ES-I3 (cell line): Measurements from ENCODE around the gene ERFE.
"Not testable (repeated sequence)": the region's sequence is repeated elsewhere in the genome, so short reads cannot be mapped to it uniquely, and the experiment has no call there.

Source experiments
- H3K36me3 ChIP-seq: 2 replicates; pipeline ENCODE4 v1.6.1; 2013; ENCODE audit warnings: mild to moderate bottlenecking, low read length, control low read depth, moderate library complexity; ENCODE audit not compliant: insufficient read depth
- H3K4me1 ChIP-seq: 2 replicates; pipeline ENCODE4 v1.6.1; 2013; ENCODE audit warnings: mild to moderate bottlenecking, control low read depth, low read length; ENCODE audit not compliant: insufficient read depth
- H3K9ac ChIP-seq: 2 replicates; pipeline ENCODE4 v1.6.1; 2013; ENCODE audit warnings: low read depth, mild to moderate bottlenecking, low read length, moderate library complexity
- H3K9me3 ChIP-seq: 2 replicates; pipeline ENCODE4 v1.6.1; 2013; ENCODE audit warnings: mild to moderate bottlenecking, low read length, moderate library complexity; ENCODE audit not compliant: control insufficient read depth, insufficient read depth

ERFE gene, protein sequence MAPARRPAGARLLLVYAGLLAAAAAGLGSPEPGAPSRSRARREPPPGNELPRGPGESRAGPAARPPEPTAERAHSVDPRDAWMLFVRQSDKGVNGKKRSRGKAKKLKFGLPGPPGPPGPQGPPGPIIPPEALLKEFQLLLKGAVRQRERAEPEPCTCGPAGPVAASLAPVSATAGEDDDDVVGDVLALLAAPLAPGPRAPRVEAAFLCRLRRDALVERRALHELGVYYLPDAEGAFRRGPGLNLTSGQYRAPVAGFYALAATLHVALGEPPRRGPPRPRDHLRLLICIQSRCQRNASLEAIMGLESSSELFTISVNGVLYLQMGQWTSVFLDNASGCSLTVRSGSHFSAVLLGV

GRCh38 chr2:238158509-238159070 lies at the start of gene ERFE:
Gene ERFE, plus strand, starts transcription at chr2:238158970. Its CDS starts 38 bp downstream, at chr2:238159008.
- Histone ChIP-seq H3K9ac (peak within 1 kb of the TSS; percentile 54), H3K4me1 (peaks cover 3% of the 10 kb centered on the region; the same call in 1 of the 2 replicates), H3K36me3 (no peaks in the 10 kb centered on the region), H3K9me3 (peaks cover 5% of the 10 kb centered on the region; the same call in 1 of the 2 replicates)

DNA sequence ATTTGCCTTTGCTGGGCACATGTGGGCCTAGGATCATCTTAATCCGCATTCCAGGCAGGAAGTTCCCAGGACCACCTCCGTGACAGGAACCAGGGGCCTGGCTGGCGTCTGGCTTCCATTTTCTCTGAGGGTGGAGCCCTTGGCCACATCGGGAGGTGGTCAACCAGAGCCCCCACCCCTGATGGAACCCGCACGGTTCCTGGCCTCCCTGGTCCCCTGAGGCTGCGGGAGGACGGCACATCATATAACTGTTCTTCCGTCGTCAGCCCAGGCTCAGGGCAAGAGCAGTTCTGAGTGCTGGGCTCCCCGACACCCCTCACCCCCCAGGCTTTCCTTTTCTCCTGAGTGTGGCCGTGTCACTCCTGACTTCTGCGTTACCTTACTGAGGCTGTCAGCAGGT lies 45.2 kb upstream of the ERFE start:
- peaks cover under 1% of the 10 kb centered on the region; the same call in 1 of the 2 replicates for H3K4me1 ChIP-seq
- H3K9me3 ChIP-seq = peaks cover 2% of the 10 kb centered on the region; the same call in 1 of the 2 replicates
- H3K36me3 ChIP-seq = no peaks in the 10 kb centered on the region
- no peak overlapping the region for H3K9ac ChIP-seq

DNA sequence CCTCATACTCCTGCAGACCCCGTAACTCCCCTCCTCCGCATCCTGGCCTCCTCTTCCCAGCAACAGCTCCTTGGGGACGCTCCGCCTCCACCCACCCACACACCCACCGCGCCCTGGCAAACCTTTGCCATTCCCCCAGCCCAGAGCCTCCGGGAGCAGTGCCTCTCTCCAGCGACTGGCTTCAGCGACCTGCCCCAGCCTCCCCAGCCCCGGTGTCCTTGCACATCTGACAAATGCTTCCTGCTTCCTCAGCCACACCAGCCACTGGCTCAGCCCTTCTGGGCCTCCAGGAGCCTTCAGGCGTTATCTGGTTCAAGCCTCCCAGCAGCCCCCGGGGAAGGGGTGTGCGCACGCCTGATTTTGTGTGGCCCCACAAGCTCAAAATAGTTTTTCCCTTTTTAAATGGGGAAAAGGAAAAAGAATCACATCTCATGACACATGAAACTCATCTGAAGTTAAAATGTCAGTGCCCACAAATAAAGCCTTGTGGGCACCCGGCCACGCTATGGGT lies 44.4 kb upstream of the ERFE start:
- Histone ChIP-seq H3K36me3 (no peaks in the 10 kb centered on the region), H3K9me3 (peaks cover 2% of the 10 kb centered on the region; the same call in 1 of the 2 replicates), H3K4me1 (no peaks in the 10 kb centered on the region), H3K9ac (no peak overlapping the region)

DNA sequence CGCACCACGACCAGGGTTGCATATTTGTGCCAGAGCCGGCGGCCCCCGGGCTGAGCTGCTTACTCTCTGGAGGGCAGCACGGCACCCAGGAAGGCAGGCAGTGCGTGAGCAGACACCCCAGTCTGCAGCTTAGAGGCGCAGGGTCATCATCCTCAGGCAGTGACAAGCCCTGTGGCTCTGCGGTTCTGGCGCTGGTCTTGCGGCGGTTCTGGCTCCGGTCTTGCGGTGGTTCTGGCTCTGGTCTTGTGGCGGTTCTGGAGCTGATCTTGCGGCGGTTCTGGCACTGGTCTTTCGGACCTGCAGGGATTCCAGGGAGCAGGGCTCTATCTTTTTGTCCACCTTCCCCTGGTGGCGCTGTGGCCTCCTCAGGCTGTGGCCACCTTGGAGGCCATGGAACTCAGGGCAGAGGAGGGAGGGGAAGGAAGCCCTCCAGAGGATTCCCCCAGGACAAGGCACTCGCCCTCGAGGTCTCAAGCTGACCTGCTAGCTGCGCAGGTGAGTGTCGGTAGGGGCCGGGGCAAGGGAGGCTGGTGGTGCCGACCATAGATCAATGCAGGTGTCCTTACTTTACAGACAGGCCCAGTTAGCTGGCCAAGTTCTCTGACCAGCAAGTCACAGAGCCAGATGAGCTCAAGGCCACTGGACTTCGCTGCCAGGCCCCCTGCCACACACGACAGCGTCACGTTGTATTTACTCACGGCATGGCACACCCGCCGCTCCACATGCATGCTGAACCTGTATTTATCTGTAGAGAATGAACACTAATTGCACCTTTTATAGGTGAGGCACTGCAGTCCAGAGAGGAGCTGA lies 43.7 kb upstream of the ERFE start:
- Histone ChIP-seq H3K36me3 (no peaks in the 10 kb centered on the region), H3K9me3 (peaks cover 2% of the 10 kb centered on the region; the same call in 1 of the 2 replicates), H3K4me1 (no peaks in the 10 kb centered on the region), H3K9ac (no peak overlapping the region)

GRCh38 chr2:238115709-238116108 lies 43.1 kb upstream of the ERFE start:
- not testable (repeated sequence) for H3K36me3 ChIP-seq, H3K4me1 ChIP-seq, H3K9me3 ChIP-seq, H3K9ac ChIP-seq

GRCh38 chr2:238116298-238117198 lies 42.2 kb upstream of the ERFE start:
- Histone ChIP-seq H3K4me1 (no peaks in the 10 kb centered on the region), H3K36me3 (no peaks in the 10 kb centered on the region), H3K9me3 (peaks cover 2% of the 10 kb centered on the region; the same call in 1 of the 2 replicates), H3K9ac (no peak overlapping the region)

DNA sequence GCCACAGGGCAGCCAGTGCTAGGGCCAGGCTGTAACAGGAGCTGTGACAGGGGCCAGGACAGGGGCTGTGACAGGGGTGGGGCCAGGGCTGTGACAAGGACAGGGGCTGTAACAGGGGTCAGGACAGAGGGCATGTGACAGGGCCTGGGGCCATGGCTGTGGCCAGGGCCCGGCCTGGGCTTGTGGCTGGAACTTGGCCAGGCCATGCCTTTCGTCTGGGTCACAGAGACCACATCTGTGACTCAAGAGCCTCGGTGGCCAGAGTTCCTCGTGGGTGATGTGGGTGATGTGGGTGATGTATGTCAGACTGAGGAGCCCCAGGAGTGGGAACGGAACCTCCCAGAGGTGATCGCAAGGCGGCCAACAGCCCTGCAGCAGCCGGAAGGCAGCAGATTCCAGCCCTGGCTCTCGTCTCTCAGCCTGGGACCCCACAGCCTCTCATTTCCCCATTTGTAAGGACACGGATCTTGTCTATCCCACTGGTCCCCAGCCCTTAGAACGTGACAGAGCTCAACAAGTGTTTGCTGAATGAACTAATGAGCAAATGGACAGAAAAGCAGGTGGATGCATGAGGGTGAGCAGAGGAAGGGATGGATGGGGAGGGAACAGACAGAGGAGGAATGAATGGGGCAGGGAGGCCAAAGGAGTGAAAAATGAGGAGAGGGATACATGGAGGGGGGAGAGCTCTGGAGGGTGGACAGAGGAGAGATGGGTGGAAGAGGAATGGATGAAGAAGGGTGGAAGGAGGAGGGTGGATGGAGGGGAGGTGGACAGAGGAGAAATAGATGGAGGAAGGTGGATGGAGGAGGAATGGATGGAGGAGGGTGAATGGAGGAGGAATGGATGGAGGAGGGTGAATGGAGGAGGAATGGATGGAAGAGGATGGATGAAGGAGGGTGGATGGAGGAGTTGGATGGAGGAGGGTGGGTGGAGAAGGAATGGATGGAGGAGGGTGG lies 41.3 kb upstream of the ERFE start:
- no peaks in the 10 kb centered on the region for H3K4me1 ChIP-seq

GRCh38 chr2:238119756-238120462 lies 38.9 kb upstream of the ERFE start:
- Histone ChIP-seq H3K4me1 (no peaks in the 10 kb centered on the region), H3K9me3 (no peaks in the 10 kb centered on the region), H3K36me3 (no peaks in the 10 kb centered on the region), H3K9ac (no peak overlapping the region)

More for the DNA sequence above, 41.3 kb upstream of the ERFE start:
- H3K9ac ChIP-seq = no peak overlapping the region
- no peaks in the 10 kb centered on the region for H3K36me3 ChIP-seq
- peaks cover 2% of the 10 kb centered on the region; the same call in 1 of the 2 replicates for H3K9me3 ChIP-seq

DNA sequence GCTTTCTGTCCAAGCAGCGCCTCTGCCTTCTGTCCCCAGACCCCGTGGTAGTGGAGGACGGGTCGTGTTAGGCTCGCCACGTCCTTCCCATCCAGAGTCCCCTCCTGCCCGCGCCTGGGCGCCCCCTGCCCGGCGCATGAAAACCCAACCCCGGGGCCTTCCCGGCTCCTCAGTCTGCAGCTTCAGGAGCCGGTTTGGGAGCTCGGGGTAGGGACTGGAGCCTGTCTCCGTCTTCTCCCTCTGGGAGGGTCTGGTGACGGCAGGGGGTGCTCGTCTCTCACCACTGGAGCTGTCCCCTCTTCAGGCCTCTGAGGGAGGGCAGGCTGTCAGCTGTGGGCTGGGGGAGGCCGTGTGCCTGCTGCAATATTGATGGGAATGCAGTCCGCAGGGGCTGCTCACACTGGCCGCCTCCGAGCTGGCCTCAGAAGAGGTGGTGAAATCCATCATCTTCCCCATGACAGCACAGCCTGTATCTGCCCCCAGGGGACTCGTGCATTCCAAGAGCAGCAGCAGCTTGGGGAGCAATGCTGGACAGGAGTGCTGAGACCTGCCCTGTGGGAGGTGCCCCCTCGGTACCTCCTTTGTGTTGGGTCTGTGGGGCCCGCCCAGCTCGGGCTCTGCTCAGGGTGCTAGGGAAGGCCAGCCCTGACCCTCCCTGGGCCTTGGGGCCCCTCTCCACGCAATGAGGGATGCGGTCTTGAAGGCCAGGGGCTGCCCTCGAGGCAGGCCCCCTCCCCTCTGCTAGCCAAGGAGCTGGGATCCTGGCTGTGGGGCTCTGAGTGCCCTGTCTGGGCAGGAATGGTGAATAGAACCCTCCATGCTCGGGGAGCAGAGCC lies 38.1 kb upstream of the ERFE start:
- Histone ChIP-seq H3K9ac (no peak overlapping the region), H3K4me1 (no peaks in the 10 kb centered on the region), H3K36me3 (no peaks in the 10 kb centered on the region), H3K9me3 (no peaks in the 10 kb centered on the region)

DNA sequence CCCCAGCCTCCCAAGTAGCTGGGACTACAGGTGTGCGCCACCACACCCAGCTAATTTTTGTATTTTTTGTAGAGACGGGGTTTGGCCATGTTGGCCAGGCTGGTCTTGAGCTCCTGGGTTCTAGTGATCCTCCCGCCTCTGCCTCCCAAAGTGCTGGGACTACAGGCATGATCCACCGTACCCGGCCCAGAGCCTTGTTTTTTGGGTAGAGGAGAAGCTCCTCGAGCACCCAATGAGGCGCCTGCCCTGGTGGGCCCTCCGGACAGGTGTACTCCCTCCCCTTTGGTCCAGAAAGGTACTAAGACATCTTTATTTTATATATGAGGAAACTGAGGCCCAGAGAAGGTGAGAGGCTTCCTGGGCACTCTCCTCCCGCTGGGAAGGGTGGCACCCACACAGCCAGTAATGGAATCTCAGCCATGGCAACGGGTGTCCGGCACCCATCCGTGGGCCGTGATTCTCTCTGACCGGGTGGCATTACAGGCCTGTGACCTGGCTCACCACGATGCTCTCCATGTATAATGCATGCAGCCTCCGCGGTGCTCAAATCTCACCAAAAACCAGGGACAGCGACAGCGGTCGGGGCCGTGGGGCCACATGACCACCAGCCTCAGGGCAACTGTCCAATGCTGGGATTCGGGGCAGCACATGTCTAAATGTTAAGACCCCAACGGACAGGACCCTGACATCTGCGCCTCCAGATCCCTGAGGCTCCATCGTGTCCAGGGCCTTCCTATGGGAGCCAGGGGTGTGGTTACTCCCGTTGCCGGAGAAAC lies 37.1 kb upstream of the ERFE start:
- Histone ChIP-seq H3K9me3 (no peaks in the 10 kb centered on the region), H3K4me1 (no peaks in the 10 kb centered on the region), H3K36me3 (no peaks in the 10 kb centered on the region), H3K9ac (no peak overlapping the region)
